Fibroblast of skin of scalp (primary cell): ENCODE data around the gene KIAA2012.
A peak's percentile ranks its signal among the peaks of the same experiment; 100 is the strongest.

ENCODE experiments used
- DNase-seq: peaks from one replicate; pipeline ENCODE4 v3.0.0-alpha.2; 2013

KIAA2012 gene

GRCh38 chr2:202088777-202089176 is 15.7 kb downstream of the KIAA2012 start:
- no peak for DNase-seq

- no peak for DNase-seq
Measured at GRCh38 chr2:202090530-202090929, 17.5 kb downstream of the KIAA2012 start.

GRCh38 chr2:202091476-202091875 is 18.4 kb downstream of the KIAA2012 start:
- DNase-seq = no peak

- DNase-seq = no peak
Measured at GRCh38 chr2:202094426-202094986, 21.5 kb downstream of the KIAA2012 start.

GRCh38 chr2:202095235-202095634 is 22.2 kb downstream of the KIAA2012 start:
- DNase-seq = no peak

- no peak for DNase-seq
Measured at GRCh38 chr2:202096736-202097135, 23.7 kb downstream of the KIAA2012 start.

GRCh38 chr2:202098291-202098690 is 25.2 kb downstream of the KIAA2012 start:
- DNase-seq = no peak

- no peak for DNase-seq
Measured at GRCh38 chr2:202099515-202099914, 26.5 kb downstream of the KIAA2012 start.

GRCh38 chr2:202100176-202100575 is 27.1 kb downstream of the KIAA2012 start:
- DNase-seq = no peak

- no peak for DNase-seq
Measured at GRCh38 chr2:202101026-202101579, 28.0 kb downstream of the KIAA2012 start.

- DNase-seq = no peak
Measured at GRCh38 chr2:202102425-202103000, 29.5 kb downstream of the KIAA2012 start.

- peak; percentile 66 for DNase-seq
Measured at GRCh38 chr2:202104286-202104870, 31.3 kb downstream of the KIAA2012 start.

GRCh38 chr2:202105025-202105424 is 32.0 kb downstream of the KIAA2012 start:
- DNase-seq = no peak

GRCh38 chr2:202108345-202108744 is 35.3 kb downstream of the KIAA2012 start:
- DNase-seq = no peak

GRCh38 chr2:202109139-202109736 is 36.2 kb downstream of the KIAA2012 start:
- DNase-seq = peak; percentile 28

- peak; percentile 90 for DNase-seq
Measured at GRCh38 chr2:202109737-202110184, 36.7 kb downstream of the KIAA2012 start.

GRCh38 chr2:202110491-202110890 is 37.4 kb downstream of the KIAA2012 start:
- no peak for DNase-seq

- no peak for DNase-seq
Measured at GRCh38 chr2:202112041-202112440, 39.0 kb downstream of the KIAA2012 start.

GRCh38 chr2:202113571-202114142 is 40.6 kb downstream of the KIAA2012 start:
- peak; percentile 28 for DNase-seq

- no peak for DNase-seq
Measured at GRCh38 chr2:202114291-202114690, 41.2 kb downstream of the KIAA2012 start.

- DNase-seq = no peak
Measured at GRCh38 chr2:202114795-202115194, 41.7 kb downstream of the KIAA2012 start.

GRCh38 chr2:202115479-202115971 is 42.5 kb downstream of the KIAA2012 start:
- peak; percentile 83 for DNase-seq

GRCh38 chr2:202116691-202117090 is 43.6 kb downstream of the KIAA2012 start:
- DNase-seq = no peak
